CD4-positive, alpha-beta T cell treated with Interleukin-17A for 1 hour (primary cell): Measurements from ENCODE around the gene RFC5.
"Not testable (repeated sequence)": the region's sequence is repeated elsewhere in the genome, so short reads cannot be mapped to it uniquely, and the experiment has no call there.

Experiments used
- DNase-seq: peaks from one replicate; pipeline ENCODE4 v3.0.0-alpha.2; 2020

The RFC5 gene

GRCh38 chr12:118053071-118053985 lies 36.8 kb downstream of the RFC5 start:
- peak; percentile 65 for DNase-seq

- DNase-seq, result peak; percentile 85
Measured at GRCh38 chr12:118055144-118055557, 38.6 kb downstream of the RFC5 start.

- DNase-seq, result no peak
Measured at GRCh38 chr12:118055865-118056773, 39.6 kb downstream of the RFC5 start.

GRCh38 chr12:118058227-118058626 lies 41.7 kb downstream of the RFC5 start:
- DNase-seq, result no peak

GRCh38 chr12:118058881-118059280 lies 42.4 kb downstream of the RFC5 start:
- peak; percentile 43 for DNase-seq

DNA sequence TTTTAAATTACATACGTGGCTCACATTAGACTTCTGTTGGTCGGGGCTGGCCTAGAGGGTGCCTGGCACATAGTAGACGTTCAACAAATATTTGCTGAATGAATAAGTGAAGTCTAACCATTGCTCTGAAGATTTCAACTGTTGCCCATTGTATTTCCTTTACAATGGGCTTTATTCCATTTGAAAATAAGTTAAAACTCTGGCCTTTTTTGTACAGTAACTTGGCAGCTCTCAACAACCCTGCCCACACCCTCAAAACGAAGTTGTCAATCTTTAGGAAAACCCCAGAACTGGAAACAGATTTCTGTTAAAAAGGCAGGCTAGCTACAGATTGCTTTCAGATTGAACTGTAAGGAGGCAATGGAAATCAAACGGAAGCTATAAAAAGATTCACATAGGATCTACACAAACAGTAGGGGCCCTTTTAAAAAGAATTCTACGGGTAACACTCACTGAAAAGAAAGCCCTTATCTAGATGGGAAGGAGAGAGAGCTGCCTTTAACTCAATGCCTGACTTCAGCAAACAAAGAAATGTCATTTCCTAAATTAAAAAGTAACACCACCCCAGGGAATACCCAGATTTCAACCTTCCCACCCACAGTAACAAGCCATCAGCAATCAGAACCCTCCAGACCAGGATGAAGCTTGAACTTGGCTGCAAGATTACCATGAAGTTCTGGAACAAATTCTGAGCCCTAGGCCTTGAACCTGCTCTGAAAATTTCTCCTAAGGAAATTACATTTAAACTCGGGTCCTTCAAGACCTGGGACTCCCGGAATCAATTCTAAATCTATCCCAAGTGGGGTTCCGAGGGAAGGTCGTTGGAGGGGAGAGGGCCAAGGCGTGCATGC lies 43.1 kb downstream of the RFC5 start:
- DNase-seq, result peak; percentile 41

- peak; percentile 39 for DNase-seq
Measured at GRCh38 chr12:118060301-118061010, 44.0 kb downstream of the RFC5 start.

GRCh38 chr12:118061011-118061872 lies 44.7 kb downstream of the RFC5 start, which contains the start of gene WSB2:
Gene WSB2 (minus strand): TSS chr12:118061179. CDS start chr12:118061048, 131 bp downstream.
- DNase-seq, result peak; percentile 59

DNA sequence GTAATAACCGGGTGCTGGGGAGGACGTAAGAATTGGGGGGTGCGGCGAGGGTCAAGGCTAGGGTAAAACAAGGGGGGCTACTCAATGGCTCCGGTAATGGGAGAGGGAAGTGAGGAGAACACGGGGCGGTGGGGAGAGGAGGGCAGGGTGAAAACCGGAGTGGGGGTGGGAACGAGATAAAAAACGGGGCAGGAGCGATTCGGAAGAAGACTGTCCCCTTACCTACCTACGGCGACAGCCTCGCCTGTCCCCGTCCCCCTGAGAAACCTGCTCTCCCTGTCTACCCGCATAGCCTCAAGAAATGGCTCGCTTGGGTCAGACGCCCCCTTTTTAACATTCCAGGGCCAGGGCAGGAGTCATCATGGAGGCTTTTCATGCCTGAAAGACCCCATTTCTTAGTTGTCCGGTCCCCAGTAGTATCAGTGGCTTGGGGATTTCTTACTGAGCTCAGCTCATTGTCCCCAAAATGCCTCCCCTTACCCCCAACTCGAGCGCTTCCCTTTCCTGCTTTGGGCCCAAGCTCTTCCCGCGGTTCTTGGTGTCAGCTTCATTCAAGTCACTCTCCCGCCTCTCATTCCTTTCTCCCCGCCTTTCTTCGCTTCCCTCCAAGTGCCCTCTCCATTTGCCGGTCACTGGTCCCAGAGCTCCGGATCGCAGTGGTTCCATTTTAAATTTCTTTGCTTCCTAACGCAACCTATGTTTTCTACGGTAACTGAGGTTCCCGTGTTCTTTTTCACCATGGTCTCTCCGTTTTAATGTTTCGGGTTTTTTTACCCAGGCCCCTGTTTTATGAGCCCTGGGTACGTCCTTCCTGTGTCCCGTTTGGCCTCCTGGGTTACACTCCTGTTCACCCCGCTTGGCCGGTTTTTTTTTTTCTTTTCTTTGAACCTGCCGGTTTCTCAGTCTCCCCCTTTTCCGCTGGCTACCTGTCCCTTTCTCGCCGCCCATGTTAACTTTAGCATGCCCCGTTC lies 45.7 kb downstream of the RFC5 start:
- peak; percentile 16 for DNase-seq

DNA sequence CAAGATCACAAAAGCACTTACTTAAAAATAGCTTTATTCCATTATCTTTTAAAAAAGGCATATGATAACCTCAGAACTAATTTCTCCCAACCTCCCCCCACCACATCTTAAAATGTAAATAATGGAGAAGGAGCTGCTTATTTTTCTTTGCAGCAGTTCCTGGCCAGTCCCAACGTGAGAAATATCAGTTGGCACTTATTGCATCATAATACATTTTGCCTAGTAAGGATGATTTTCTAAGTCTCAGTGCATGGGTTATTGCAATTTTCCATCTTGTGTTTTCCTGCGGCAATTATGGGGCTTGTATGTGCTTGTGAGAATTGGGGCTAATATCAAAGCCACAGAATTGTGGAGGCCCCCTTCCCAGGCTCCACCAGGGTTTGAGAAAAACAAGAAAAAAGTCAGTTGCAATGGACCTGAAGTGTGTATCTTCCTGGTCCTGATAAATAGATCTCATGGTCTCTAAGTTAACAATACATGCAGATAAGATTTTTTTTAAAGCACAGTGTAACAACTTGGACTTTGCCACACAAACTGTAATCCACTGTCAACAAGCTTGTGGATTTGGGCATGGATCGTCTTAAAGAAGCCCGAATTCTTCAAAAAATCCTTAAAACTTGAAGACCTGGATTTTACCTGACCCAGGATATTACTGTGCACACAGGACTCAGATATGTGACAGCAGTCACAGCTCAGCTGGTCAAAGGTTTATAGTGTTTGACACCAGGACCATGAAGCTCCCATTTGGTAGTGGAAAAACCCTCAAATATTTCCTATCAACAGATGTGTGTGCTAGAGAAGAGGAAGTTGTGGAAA lies 47.3 kb downstream of the RFC5 start:
- DNase-seq, result no peak

GRCh38 chr12:118064608-118065007 lies 48.1 kb downstream of the RFC5 start:
- peak; percentile 30 for DNase-seq

GRCh38 chr12:118065380-118065779 lies 48.9 kb downstream of the RFC5 start:
- no peak for DNase-seq

GRCh38 chr12:118068445-118068844 lies 51.9 kb downstream of the RFC5 start:
- no peak for DNase-seq

- no peak for DNase-seq
Measured at GRCh38 chr12:118070650-118071049, 54.1 kb downstream of the RFC5 start.

DNA sequence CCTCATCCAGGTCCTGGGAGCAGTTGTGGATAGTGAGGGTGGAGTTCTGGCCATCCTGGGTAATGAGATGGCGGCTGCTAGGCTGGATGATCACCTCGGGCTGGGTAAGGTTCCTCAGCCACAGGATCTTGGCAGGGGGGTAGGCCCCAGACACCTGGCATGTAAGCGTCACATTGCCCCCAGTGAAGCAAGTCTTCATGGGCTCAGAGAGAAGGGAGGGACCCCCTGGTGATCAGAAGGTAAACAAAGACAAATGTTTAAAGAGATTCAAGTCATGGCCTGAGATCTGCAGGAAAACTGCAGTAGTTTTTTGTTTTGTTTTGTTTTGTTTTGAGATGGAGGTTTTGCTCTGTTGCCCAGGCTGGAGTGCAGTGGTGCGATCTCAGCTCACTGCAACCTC lies 57.3 kb downstream of the RFC5 start:
- no peak for DNase-seq

GRCh38 chr12:118081521-118081920 lies 65.0 kb downstream of the RFC5 start:
- not testable (repeated sequence) for DNase-seq
